Stimulated activated CD8-positive, alpha-beta memory T cell treated with anti-CD3 and anti-CD28 coated beads, Interleukin-7, amount 100 ng/mL, for 4 hours (primary cell): ENCODE data around the gene C5orf22.
"Not testable (repeated sequence)": the region's sequence is repeated elsewhere in the genome, so short reads cannot be mapped to it uniquely, and the experiment has no call there.

Source experiments
- DNase-seq, 2 donors: peaks; one replicate each; pipeline ENCODE4 v3.0.0-alpha.2; 2020; ENCODE audit warnings: low read depth in 2 of 2

Gene C5orf22

DNA sequence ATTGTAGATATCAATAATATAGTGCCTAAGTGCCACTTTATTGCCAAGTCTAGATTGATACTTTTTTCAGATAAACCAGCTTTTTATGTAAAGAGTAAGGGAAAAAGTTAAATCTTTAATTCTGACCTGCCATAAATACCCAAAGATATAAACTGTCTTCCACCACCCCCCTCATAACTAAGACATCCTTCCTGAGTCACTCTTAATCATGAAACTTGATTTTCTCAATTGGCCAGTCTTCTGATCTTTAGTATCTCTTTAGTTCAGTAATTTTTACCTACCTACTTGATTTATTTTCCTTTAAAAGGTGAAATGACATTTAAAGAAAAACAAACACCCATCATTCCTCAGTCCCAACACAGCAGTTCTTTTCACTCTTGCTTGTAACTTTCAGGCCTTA is 21.8 kb downstream of the C5orf22 start:
- no peak for DNase-seq

- DNase-seq, result no peak
Measured at GRCh38 chr5:31554552-31554951, 22.5 kb downstream of the C5orf22 start.

DNA sequence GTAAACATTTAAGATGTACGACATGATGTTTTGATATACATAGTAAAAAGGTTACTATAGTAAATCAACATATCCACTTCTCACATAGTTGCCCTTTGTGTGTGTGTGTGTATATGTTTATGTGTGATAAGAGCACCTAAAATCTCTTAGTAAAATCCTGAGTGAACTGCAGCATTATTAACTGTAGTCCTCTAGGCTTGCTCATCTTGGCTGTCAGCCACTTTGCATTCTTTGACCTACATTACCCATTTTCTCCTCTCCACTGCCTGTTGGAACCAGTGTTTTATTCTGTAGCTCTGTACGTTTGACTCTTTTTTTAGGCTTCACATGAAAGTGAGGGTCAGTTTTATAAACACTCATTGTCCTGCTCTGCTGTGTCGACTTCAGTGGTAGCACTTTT is 24.4 kb downstream of the C5orf22 start:
- no peak for DNase-seq

DNA sequence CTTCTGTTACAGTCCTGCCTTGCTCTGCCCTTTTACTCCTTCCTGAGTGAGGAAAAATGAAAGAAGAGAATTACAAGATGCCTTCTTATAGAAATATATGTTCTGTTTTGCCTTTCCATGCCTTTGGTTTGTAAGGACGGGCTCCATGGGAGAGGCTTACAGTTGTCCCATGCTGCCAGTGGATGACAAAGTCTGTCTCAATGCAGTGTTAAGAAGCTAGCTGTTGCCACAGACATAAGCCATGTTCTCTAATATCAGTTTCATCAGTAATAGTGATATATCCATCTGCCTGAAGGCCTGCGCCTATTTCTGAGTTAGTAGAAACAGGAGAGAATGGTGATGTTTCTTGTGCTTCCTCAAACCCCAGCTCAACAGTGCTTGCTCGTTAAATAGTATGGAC is 27.8 kb downstream of the C5orf22 start:
- DNase-seq, result no peak

- no peak for DNase-seq
Measured at GRCh38 chr5:31561946-31562345, 29.8 kb downstream of the C5orf22 start.

GRCh38 chr5:31563216-31563615 is 31.1 kb downstream of the C5orf22 start:
- DNase-seq, result no peak

DNA sequence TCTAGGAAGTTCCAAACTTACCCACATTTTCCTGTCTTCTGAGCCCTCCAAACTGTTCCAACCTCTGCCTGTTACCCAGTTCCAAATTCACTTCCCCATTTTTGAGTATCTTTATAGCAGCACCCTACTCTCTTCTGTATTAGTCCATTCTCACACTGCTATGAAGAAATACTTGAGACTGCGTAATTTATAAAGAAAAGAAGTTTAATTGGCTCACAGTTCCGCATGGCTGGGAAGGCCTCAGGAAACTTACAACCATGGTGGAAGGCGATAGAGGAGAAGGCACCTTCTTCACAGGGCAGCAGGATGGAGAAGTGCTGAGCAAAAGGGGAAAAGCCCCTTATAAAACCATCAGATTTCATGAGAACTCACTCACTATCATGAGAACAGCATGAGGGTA is 34.3 kb downstream of the C5orf22 start:
- not testable (repeated sequence) for DNase-seq

DNA sequence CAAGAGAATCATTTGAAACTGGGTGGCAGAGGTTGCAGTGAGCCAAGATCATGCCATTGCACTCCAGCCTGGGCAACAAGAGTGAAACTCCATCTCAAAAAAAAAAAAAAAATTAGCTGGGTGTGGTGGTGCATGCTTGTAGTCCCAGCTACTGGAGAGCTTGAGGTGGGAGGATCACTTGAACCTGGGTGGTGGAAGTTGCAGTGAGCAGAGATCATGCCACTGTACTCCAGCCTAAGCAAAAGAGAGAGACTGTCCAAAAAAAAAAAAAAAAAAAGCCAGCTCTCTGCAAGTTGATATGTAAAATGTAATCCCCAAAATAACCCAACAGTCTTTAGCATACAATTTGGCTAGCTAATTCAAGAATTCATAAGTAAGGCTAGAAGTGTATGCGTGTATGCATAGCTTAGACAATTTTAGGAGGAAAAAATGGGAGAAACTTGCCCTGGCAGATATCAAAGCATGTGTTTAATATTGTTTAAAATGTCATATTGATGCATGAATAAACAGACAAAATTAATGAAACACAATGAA is 36.3 kb downstream of the C5orf22 start:
- no peak for DNase-seq

DNA sequence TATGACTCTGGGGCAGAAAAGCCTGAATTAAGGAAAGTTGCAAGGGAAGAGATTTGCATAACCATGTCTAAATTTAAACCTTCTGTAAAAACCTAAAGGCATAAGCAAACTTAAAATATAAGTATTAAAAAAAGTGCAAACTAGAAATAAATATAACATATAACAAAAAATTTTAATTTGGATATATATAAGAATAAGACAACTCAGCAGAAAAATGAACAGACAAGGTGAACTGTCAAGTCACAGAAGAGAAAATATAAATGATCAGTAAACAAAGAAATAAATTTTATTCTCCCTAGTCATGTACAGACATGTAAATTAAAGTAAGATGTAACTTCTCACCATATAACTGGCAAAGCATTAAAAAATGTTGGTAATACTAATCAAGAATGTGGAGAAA is 37.0 kb downstream of the C5orf22 start:
- no peak for DNase-seq

DNA sequence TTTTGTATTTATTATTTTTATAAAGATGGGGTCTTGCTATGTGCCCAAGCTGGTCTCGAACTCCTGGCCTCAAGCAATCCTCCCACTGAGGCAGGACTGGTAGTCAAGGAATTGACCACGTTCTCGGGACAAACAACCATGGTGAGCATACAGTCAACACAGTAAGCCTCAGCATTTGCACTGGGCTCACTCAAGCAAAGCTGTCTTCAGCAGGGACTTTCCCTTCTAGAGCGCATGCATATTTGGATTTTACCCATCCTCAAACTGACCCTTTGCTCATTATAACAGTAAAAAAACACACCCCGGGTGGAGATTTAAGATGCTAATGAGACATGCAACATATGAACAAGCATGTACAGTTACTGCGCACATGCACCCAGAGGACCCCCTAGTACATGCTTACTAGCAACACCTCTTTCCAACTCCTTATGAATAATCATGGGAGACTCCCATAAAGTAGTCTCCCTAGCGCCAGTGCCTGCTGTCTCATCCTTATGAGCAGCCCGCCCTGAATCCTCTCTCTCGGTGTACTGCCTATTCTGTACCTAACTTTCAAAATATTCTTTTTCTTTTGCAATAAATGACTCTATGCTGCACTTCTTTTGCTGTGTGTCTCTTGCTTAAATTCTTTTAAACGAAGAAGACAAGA is 41.5 kb downstream of the C5orf22 start:
- no peak for DNase-seq

DNA sequence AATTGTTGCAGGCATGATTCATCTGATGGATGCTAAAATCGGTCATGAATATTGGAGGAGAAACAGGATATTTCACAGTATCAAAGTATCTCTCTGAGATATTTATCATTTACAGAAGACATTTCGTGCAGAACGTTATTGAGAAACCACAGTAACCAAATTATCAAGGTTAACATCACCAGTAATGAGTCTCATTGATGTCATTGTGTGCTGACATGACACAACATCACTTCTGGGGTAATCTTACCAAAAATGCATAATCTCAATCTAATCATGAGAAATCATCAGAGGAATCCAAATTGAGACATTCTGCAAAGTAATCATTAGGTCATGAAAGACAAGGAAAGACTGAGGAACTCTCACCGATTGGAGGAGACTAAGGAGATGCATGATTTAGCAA is 42.7 kb downstream of the C5orf22 start:
- DNase-seq, result no peak

GRCh38 chr5:31577438-31577837 is 45.3 kb downstream of the C5orf22 start:
- no peak for DNase-seq

DNA sequence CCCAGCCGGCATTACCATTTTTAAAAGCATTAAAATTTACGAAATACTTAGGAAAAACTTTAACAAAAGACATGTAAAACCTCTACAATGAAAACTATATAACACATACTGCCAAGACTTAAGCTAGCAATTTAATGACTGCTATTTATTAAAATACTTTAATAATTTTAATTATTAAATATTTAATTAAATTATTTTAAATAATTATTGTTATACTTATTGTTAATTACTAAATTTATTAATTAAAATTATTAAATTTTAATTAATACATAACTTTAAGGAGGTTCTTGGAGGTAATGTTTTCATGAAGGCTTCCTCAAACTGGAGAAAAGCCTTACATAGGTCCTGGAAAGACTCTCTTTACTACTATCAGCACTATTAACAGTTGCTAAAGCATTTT is 47.5 kb downstream of the C5orf22 start:
- DNase-seq, result no peak

DNA sequence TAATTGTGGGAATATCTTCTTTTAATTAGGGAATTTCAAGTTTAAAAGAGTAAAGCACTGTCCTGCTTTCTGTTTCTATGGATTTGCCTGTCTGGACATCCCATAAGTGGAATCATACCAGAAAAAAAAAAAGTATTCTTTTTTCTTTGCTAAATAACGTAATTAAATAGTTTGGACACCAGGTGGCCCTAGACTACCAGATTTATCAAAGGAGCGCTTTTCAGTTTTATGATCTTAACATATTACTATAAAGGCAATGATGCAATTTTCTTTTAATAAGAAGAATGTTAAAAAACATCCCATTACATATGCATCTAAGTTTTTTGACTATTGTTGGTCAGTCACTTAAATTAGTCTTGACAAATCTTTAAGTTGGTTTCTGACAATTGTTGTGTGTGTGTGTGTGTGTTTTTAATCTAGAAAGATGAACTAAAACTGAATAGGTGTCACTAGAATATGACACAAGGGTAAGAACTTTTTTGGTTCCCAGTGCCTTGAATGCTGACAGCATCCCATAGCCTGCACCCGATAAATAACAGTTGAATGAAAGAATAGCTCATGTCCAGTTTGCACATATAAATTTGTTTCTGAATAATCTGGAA is 49.5 kb downstream of the C5orf22 start:
- no peak for DNase-seq

DNA sequence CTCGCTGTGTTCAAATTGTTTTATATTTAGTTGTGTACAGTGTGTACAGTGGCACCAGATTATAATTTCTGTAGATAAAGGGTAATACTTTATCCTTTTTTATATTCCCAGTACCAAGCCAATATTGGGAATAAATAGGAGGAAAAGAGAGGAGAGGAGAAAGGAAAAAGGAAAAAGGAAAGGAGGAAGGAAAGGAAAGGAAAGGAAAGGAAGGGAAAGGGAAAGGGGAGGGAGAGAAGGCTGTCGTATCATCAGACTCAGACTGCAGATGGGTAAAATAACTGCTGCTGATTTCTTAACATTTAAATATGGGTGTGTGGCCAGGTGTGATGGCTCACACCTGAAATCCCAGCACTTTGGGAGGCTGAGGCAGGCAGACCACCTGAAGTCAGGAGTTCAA is 51.0 kb downstream of the C5orf22 start:
- DNase-seq, result no peak

GRCh38 chr5:31585166-31585894 is 53.2 kb downstream of the C5orf22 start:
- DNase-seq, result no peak

GRCh38 chr5:31585895-31586270 is 53.8 kb downstream of the C5orf22 start:
- DNase-seq, result no peak

DNA sequence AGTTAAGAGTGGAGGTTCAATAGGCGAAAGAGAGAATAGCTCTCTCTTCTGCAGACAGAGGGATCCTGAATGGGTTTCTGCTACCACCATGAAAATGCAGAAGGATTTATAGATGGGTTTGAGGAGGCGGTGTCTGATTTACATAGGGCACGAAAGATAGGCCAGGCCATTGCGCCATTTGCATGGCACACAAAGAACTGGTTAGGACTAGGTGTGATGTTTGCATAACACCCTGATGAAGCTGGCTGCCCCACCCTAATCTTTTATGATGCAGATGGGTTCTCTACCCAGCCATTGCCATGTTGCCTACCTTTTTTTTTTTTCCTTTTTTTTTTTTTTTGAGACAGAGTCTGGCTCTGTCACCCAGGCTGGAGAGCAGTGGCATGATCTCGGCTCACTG is 55.4 kb downstream of the C5orf22 start:
- no peak for DNase-seq

- no peak for DNase-seq
Measured at GRCh38 chr5:31593665-31594064, 61.6 kb downstream of the C5orf22 start.

DNA sequence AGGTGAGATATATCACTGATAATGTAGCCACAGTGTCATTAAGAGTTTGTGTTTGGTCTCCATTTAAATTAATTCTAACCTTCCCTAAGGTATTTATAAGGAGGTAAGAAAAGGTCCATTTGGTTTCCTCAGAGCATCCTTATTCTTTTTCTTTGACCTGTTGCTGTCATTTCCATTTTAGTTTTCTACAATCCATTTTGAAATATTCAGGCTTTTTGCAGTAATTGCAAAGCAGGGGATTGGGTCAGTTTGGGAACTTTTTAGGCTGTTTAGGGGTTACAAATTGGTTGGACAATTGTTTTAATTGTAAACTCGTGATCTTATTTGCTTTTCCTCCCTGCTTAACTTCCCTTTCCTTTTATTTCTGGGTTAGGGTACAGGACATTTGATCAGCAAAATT is 64.3 kb downstream of the C5orf22 start:
- DNase-seq, result no peak

DNA sequence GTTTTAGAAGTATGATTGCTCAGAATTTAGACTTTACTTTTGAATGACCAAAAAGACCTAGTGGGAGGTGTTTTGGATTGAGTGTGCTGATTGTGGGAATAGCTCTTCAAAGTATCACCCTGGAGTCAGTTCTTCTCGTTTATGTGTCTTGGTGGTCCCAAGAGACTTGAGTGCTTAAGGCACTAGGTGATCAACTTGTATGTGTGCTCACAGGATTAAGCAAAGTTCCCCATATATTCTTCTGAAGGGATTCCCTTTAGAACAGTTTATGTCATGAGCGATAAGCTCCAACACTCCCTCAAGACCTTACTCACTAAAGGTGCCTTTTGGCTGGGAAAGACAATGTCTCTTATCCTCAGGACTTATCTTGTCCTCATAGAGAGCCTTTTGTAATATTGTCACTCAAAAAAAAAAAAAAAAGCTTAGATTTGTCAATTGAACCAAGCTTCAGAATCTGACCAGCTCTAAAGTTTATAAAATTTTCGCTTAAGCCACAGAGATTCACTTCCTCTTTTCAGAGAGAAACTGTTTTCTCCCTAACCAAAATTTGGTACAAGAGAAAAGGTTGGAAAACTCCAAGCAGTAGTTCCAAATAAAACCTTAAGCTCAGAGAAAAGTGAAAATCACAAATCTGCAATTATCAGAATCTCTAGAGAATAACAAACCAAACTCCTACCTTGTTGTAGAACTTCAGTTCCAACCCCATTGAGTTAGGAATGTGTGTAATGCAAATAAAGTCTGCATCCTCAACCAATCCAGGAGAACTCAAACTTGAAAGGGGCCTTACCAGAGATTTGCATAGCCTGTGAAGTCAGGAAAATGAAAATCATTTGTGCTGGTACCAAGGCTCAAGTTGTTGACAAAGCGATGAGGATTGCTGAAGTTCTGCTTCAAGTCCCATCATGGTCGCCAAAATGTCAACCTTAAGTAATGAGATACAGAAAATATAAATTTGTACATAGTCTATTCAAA is 66.8 kb downstream of the C5orf22 start:
- no peak for DNase-seq

GRCh38 chr5:31602305-31602704 is 70.2 kb downstream of the C5orf22 start:
- DNase-seq, result not testable (repeated sequence)
